Endothelial cell of umbilical vein (primary cell): ENCODE data around the gene ABCB10. TPM values are rescaled to one million over a fixed set of nuclear protein-coding genes. Genes with fewer than 3 reads are reported as not detected.

Source experiments
- BruUV-seq: library from RNA; stranded (reverse); fragments of 400-500 nt; replicated peaks from 2 replicates; lab custom pipeline; 2021; lab: Mats Ljungman, UMichigan
- CTCF ChIA-PET: fragments of 300-600, 350-600 bp; sonication (Branson Sonifier 250); formaldehyde crosslinking; loops from one replicate; lab custom pipeline; 2021; ENCODE audit warnings: antibody characterized with exemption, inconsistent platforms; lab: Charles Lee
- POLR2A ChIA-PET: fragments of 300-600, 350-600 bp; sonication (Branson Sonifier 250); formaldehyde crosslinking; loops from one replicate; lab custom pipeline; 2021; ENCODE audit warnings: antibody characterized with exemption, inconsistent platforms; lab: Charles Lee
- DNase-seq: peaks from one replicate; pipeline ENCODE4 v3.0.0-alpha.2; 2011; ENCODE audit warnings: low read depth, low spot score
- FAIRE-seq: peaks from 2 replicates; lab custom pipeline; 2011; peaks lifted over from hg19 to GRCh38; lab: Jason Lieb, UNC
- H2AFZ ChIP-seq: 2 replicates; pipeline ENCODE4 v1.6.0; 2012; ENCODE audit warnings: low read depth, low read length, control low read depth, inconsistent platforms
- H3K27ac ChIP-seq: 2 replicates; pipeline ENCODE4 v1.5.1; 2011; ENCODE audit warnings: low read depth, mild to moderate bottlenecking, control low read depth, low read length, moderate library complexity; ENCODE audit not compliant: insufficient read depth
- H3K27me3 ChIP-seq, 2 experiments: 2 replicates each; pipeline versions ENCODE4 v1.6.0 to v1.6.1; 2011; ENCODE audit warnings: low read length in 2 of 2, mixed read lengths in 1 of 2; ENCODE audit not compliant: control insufficient read depth in 2 of 2, insufficient read depth in 2 of 2
- H3K36me3 ChIP-seq, 2 experiments: 2 replicates in 1 of 2; 3 replicates in 1 of 2; pipeline ENCODE4 v1.5.1; 2011; ENCODE audit warnings: low read length in 2 of 2, mild to moderate bottlenecking in 1 of 2, moderate library complexity in 1 of 2; ENCODE audit not compliant: control insufficient read depth in 2 of 2, insufficient read depth in 2 of 2; ENCODE audit errors: extremely low read depth in 1 of 2
- H3K4me1 ChIP-seq: 3 replicates; pipeline ENCODE4 v1.5.1; 2011; ENCODE audit warnings: mild to moderate bottlenecking, low read length; ENCODE audit not compliant: control insufficient read depth, insufficient read depth; ENCODE audit errors: extremely low read depth
- H3K4me2 ChIP-seq: 2 replicates; pipeline ENCODE4 v1.6.1; 2011; ENCODE audit warnings: low read length, control low read depth, mixed read lengths; ENCODE audit not compliant: insufficient read depth
- H3K4me3 ChIP-seq, 3 experiments: fragments of 200-600 bp in 1 of 3; sonication (generic), shearing (Covaris generic) in 1 of 3; replicated peaks in 1 of 3; 2 replicates each; pipeline ENCODE4 v1.5.1; 2011 to 2016; ENCODE audit warnings: control low read depth in 3 of 3, low read length in 3 of 3, mild to moderate bottlenecking in 2 of 3, inconsistent platforms in 1 of 3, low read depth in 1 of 3, moderate library complexity in 1 of 3; ENCODE audit not compliant: insufficient read depth in 1 of 3
- H3K79me2 ChIP-seq: 2 replicates; pipeline ENCODE4 v1.6.0; 2012; ENCODE audit warnings: low read length, inconsistent platforms; ENCODE audit not compliant: control insufficient read depth, insufficient read depth
- H3K9ac ChIP-seq: replicated peaks from 2 replicates; pipeline ENCODE3; 2011; ENCODE audit warnings: low read length, control low read depth; ENCODE audit not compliant: insufficient read depth; ENCODE audit errors: extremely low read depth
- H3K9me1 ChIP-seq: replicated peaks from 3 replicates; pipeline ENCODE4 v1.6.0; 2011; ENCODE audit warnings: mild to moderate bottlenecking, low read length; ENCODE audit not compliant: control insufficient read depth, insufficient read depth; ENCODE audit errors: extremely low read depth
- H3K9me3 ChIP-seq: replicated peaks from 2 replicates; pipeline ENCODE4 v1.5.1; 2012; ENCODE audit warnings: low read length, inconsistent platforms; ENCODE audit not compliant: control insufficient read depth, insufficient read depth
- H4K20me1 ChIP-seq: replicated peaks from 2 replicates; pipeline ENCODE3; 2011; ENCODE audit warnings: mild to moderate bottlenecking, low read length; ENCODE audit not compliant: control insufficient read depth, insufficient read depth; ENCODE audit errors: extremely low read depth
- EZH2 ChIP-seq: IDR thresholded peaks from 2 replicates; pipeline ENCODE4 v1.6.1; 2012; ENCODE audit warnings: borderline replicate concordance, low read depth, mild to moderate bottlenecking, moderate library complexity, low read length, inconsistent platforms; ENCODE audit not compliant: severe bottlenecking
- FOS ChIP-seq: IDR thresholded peaks from 2 replicates; pipeline ENCODE4 v1.6.1; 2011; ENCODE audit warnings: mild to moderate bottlenecking, low read length, moderate library complexity, borderline replicate concordance; ENCODE audit not compliant: insufficient read depth
- GATA2 ChIP-seq: IDR thresholded peaks from 2 replicates; pipeline ENCODE4 v1.7.0; 2011; ENCODE audit warnings: low read depth, mild to moderate bottlenecking, moderate library complexity, mixed read lengths, low read length; ENCODE audit not compliant: insufficient read length, insufficient read depth
- JUN ChIP-seq: IDR thresholded peaks from 2 replicates; pipeline ENCODE4 v1.6.1; 2011; ENCODE audit warnings: borderline replicate concordance, low read depth; ENCODE audit not compliant: insufficient read length, insufficient read depth
- MYC ChIP-seq: IDR thresholded peaks from one replicate; pipeline ENCODE4 v1.6.1; 2011; ENCODE audit warnings: mild to moderate bottlenecking, low read depth, low read length
- POLR2A ChIP-seq: IDR thresholded peaks from 2 replicates; pipeline ENCODE4 v1.6.1; 2012; ENCODE audit warnings: low read depth, mild to moderate bottlenecking, control low read depth, low read length
- POLR2AphosphoS5 ChIP-seq: IDR thresholded peaks from 2 replicates; pipeline ENCODE4 v1.6.1; 2012; ENCODE audit warnings: low read depth, mild to moderate bottlenecking, control low read depth, low read length, moderate library complexity; ENCODE audit not compliant: insufficient read depth
- dilution Hi-C: fragments of 300-500 bp; cut with MboI; formaldehyde crosslinking; loops from one replicate; pipeline ENCODE4 v1.15.0; 2019; ENCODE audit warnings: low sequenced_read_pairs; ENCODE audit not compliant: extremely low pct_ligation_motif_present
- intact Hi-C: fragments of 100-400 bp; cut with micrococcal nuclease; formaldehyde crosslinking; loops from one replicate; pipeline ENCODE4 v1.10.0; 2022
- polyA plus RNA-seq, 4 experiments: library from polyadenylated mRNA; depleted of rRNA in 3 of 4; stranded (reverse) in 3 of 4; unstranded in 1 of 4; fragments of >200 nt; gene quantifications; 2 replicates each; pipeline versions ENCODE4 v1.2.1 to v1.2.3, GENCODE V29; 2011 to 2012; ENCODE audit warnings: missing spikeins in 1 of 4
- total RNA-seq: library from RNA; stranded (reverse); gene quantifications from 2 replicates; pipeline ENCODE4 v1.2.3, GENCODE V29; 2021
- TF ChIP-seq, protein P1 (sequence below), 2 donors: IDR thresholded peaks; 1 replicate in 1 of 2; 2 replicates in 1 of 2; pipeline ENCODE4 v1.5.1; 2011; ENCODE audit warnings: low read length in 2 of 2, mild to moderate bottlenecking in 2 of 2, moderate library complexity in 2 of 2, control low read depth in 1 of 2, inconsistent platforms in 1 of 2, low read depth in 1 of 2; ENCODE audit not compliant: insufficient read depth in 1 of 2; ENCODE audit errors: extremely low read depth in 1 of 2
- TF ChIP-seq, protein P2 (sequence below): IDR thresholded peaks from 2 replicates; pipeline ENCODE4 v1.6.1; 2011; ENCODE audit not compliant: insufficient read depth, insufficient read length

ABCB10 gene
- total and polyA plus RNA-seq, 2 donors (not counting 3 experiments of a cell fraction or from before 2014, with no cell fraction given) = 6.0 to 19.4 TPM

DNA sequence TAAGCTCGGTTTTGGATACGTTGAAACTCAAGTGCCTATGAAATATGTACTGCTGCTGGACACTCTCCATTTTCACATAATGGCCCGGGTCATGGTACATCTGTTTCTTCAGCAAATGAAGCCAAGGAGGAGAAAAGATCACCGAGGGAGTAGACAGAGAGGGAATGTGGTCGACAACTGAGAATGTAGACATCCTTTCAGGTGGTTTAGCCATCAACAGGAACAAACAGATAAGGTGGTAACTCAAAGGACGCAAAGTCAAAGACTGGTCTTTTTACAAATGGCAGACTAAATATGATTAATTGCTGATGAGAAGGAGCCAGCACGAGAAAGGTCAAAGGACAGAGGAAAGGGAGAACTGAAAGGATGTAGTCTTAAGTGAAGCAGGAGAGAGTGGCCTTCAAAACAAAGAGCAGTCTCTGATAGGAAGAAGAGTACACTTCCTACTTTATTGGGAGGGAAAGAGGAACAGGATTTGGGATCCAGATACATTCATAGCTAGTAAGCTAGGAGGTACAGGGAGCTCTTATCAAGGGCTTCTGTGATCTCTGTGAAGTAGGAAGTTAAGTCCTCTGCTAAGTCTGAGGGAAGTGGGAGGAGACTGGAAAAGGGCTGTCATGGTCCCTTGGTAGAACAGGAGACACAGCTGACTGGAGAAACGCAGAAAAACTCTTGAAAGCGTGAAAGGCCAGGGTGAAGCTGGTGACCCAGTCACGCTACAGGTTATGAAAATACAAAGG is 78.7 kb downstream of the ABCB10 start:
- dilution Hi-C loops = no loop called here
- Histone ChIP-seq H2AFZ (no peak overlapping the region), H3K4me1 (no peaks in the 10 kb centered on the region), H3K9ac (no peak overlapping the region), H3K9me1 (no peaks in the 10 kb centered on the region), H3K36me3 (peaks cover 11 to 13% of the 10 kb centered on the region in 2 experiments), H3K9me3 (no peaks in the 10 kb centered on the region), H3K27me3 (no peaks in the 10 kb centered on the region), H3K27ac (no peak overlapping the region), H3K79me2 (no peaks in the 10 kb centered on the region), H3K4me3 (no peak overlapping the region), H3K4me2 (no peak overlapping the region), H4K20me1 (no peaks in the 10 kb centered on the region)
- POLR2A ChIA-PET = no interaction called here
- FAIRE-seq (no peak), DNase-seq (no peak)
- no TSS peak for BruUV-seq
- TF ChIP-seq JUN (no peak), MYC (no peak), EZH2 (no peak), POLR2A (no peak), GATA2 (no peak), POLR2AphosphoS5 (no peak), FOS (no peak)
- TF ChIP-seq, protein P1, sequence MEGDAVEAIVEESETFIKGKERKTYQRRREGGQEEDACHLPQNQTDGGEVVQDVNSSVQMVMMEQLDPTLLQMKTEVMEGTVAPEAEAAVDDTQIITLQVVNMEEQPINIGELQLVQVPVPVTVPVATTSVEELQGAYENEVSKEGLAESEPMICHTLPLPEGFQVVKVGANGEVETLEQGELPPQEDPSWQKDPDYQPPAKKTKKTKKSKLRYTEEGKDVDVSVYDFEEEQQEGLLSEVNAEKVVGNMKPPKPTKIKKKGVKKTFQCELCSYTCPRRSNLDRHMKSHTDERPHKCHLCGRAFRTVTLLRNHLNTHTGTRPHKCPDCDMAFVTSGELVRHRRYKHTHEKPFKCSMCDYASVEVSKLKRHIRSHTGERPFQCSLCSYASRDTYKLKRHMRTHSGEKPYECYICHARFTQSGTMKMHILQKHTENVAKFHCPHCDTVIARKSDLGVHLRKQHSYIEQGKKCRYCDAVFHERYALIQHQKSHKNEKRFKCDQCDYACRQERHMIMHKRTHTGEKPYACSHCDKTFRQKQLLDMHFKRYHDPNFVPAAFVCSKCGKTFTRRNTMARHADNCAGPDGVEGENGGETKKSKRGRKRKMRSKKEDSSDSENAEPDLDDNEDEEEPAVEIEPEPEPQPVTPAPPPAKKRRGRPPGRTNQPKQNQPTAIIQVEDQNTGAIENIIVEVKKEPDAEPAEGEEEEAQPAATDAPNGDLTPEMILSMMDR (IDR thresholded peaks at IDR 0.05; ENCODE audit: extremely low read depth in 1 of 2, insufficient read depth in 1 of 2, low read depth in 1 of 2, low read length in 2 of 2) = no peak
- TF ChIP-seq, protein P2, sequence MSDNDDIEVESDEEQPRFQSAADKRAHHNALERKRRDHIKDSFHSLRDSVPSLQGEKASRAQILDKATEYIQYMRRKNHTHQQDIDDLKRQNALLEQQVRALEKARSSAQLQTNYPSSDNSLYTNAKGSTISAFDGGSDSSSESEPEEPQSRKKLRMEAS = no peak
- CTCF ChIA-PET = interaction anchor here (1.6 to 8.2 kb wide), 2 partner anchors 221 to 815 kb away, joined by 6 to 295 read pairs; no protein-coding TSS in a partner anchor
- intact Hi-C loops = no loop called here
